Suprapubic skin (tissue), 4 donors: ENCODE results near the gene SAMD8. TPM values are rescaled to one million over a fixed set of nuclear protein-coding genes. Genes with fewer than 3 reads are reported as not detected.

Experiments
- DNase-seq, 2 donors: peaks; one replicate each; pipeline ENCODE4 v3.0.0-alpha.2; 2019; ENCODE audit warnings: low spot score in 2 of 2
- H3K27ac ChIP-seq: fragments of 200-600 bp; sonication (generic); one replicate; pipeline ENCODE4 v1.5.1; 2019
- H3K27me3 ChIP-seq: fragments of 200-600 bp; sonication (generic); one replicate; pipeline ENCODE4 v1.5.1; 2019
- H3K36me3 ChIP-seq: fragments of 200-600 bp; sonication (generic); one replicate; pipeline ENCODE4 v1.5.1; 2019
- H3K4me1 ChIP-seq: fragments of 200-600 bp; sonication (generic); one replicate; pipeline ENCODE4 v1.5.1; 2019
- H3K4me3 ChIP-seq: fragments of 200-600 bp; sonication (generic); one replicate; pipeline ENCODE4 v1.5.1; 2019; ENCODE audit warnings: mild to moderate bottlenecking
- H3K9me3 ChIP-seq: fragments of 200-600 bp; sonication (generic); one replicate; pipeline ENCODE4 v1.5.1; 2019
- CTCF ChIP-seq, 2 donors: fragments of 200-600 bp in 1 of 2; fragments of 450-650 bp in 1 of 2; sonication (generic) in 1 of 2; IDR thresholded peaks; one replicate each; pipeline ENCODE4 v1.5.1; 2016 to 2019; ENCODE audit warnings: antibody characterized with exemption in 2 of 2, mild to moderate bottlenecking in 1 of 2, moderate library complexity in 1 of 2
- EP300 ChIP-seq: sonication (generic); formaldehyde crosslinking; IDR thresholded peaks from one replicate; pipeline ENCODE4 v1.6.1; 2017; ENCODE audit warnings: antibody characterized with exemption
- POLR2A ChIP-seq, 2 donors: fragments of 450-650 bp; IDR thresholded peaks; one replicate each; pipeline ENCODE4 v1.6.1; 2017; ENCODE audit warnings: antibody characterized with exemption in 2 of 2, mild to moderate bottlenecking in 2 of 2, moderate library complexity in 2 of 2
- POLR2AphosphoS5 ChIP-seq, 3 donors: sonication (generic); formaldehyde crosslinking; IDR thresholded peaks; one replicate each; pipeline ENCODE4 v1.6.1; 2017; ENCODE audit warnings: antibody characterized with exemption in 3 of 3
- WGBS: methylation state at CpG from one replicate; pipeline ENCODE4 v1.1.5; 2018; 5-methylcytosine and 5-hydroxymethylcytosine counted together
- total RNA-seq, 4 donors: library from RNA; depleted of rRNA; stranded (reverse); fragments of >200 nt; gene quantifications; one replicate each; pipeline ENCODE4 v1.1.0, GENCODE V29; 2016

SAMD8 gene
- total RNA-seq, 4 donors from 2014 or later, result 20.3 to 29.1 (median 22.8) TPM

GRCh38 chr10:75099952-75100763 lies 11.3 kb upstream of the SAMD8 start:
- Histone ChIP-seq H3K4me1 (peaks cover 33% of the 10 kb centered on the region), H3K27ac (no peak overlapping the region), H3K27me3 (no peaks in the 10 kb centered on the region), H3K4me3 (no peak overlapping the region), H3K36me3 (no peaks in the 10 kb centered on the region), H3K9me3 (no peaks in the 10 kb centered on the region)
- DNase-seq, result peak; percentile 85 to 88
- peak in 1 of 3 donors; percentile 27 for TF ChIP-seq POLR2AphosphoS5 (IDR thresholded peaks at IDR 0.05)
- no peak for TF ChIP-seq EP300
- peak; percentile 97 for TF ChIP-seq CTCF (IDR thresholded peaks at IDR 0.05)
- no peak for TF ChIP-seq POLR2A (IDR thresholded peaks at IDR 0.05)
- 38% methylated on average over 13 of the region's 18 CpGs for WGBS

GRCh38 chr10:75100764-75101291 lies 10.6 kb upstream of the SAMD8 start:
- no peak overlapping the region for H3K4me3 ChIP-seq

GRCh38 chr10:75101416-75102251 lies 9.8 kb upstream of the SAMD8 start:
- TF ChIP-seq CTCF (IDR thresholded peaks at IDR 0.05) (no peak), POLR2A (IDR thresholded peaks at IDR 0.05) (no peak), POLR2AphosphoS5 (IDR thresholded peaks at IDR 0.05) (no peak), EP300 (no peak)
- WGBS, result 94% methylated on average over 12 of the region's 12 CpGs
- DNase-seq, result peak in 1 of 2 donors; percentile 70
- no peak overlapping the region for H3K27ac ChIP-seq
- H3K27me3 ChIP-seq, result no peaks in the 10 kb centered on the region
- H3K4me3 ChIP-seq, result no peak overlapping the region
- no peaks in the 10 kb centered on the region for H3K36me3 ChIP-seq
- peaks cover 33% of the 10 kb centered on the region for H3K4me1 ChIP-seq
- no peaks in the 10 kb centered on the region for H3K9me3 ChIP-seq

More at GRCh38 chr10:75100764-75101291, 10.6 kb upstream of the SAMD8 start:
- no peaks in the 10 kb centered on the region for H3K27me3 ChIP-seq
- DNase-seq, result peak; percentile 37 to 42
- no peaks in the 10 kb centered on the region for H3K9me3 ChIP-seq
- H3K27ac ChIP-seq, result no peak overlapping the region
- 76% methylated on average over 4 of the region's 4 CpGs for WGBS
- H3K4me1 ChIP-seq, result peaks cover 33% of the 10 kb centered on the region
- no peak for TF ChIP-seq POLR2A (IDR thresholded peaks at IDR 0.05)
- no peaks in the 10 kb centered on the region for H3K36me3 ChIP-seq

GRCh38 chr10:75102830-75103673 lies 8.4 kb upstream of the SAMD8 start:
- Histone ChIP-seq H3K27me3 (no peaks in the 10 kb centered on the region), H3K9me3 (no peaks in the 10 kb centered on the region), H3K36me3 (no peaks in the 10 kb centered on the region), H3K27ac (no peak overlapping the region), H3K4me1 (peaks cover 33% of the 10 kb centered on the region), H3K4me3 (no peak overlapping the region)
- peak; percentile 34 to 50 for DNase-seq
- WGBS, result 55% methylated on average over 9 of the region's 9 CpGs
- TF ChIP-seq POLR2AphosphoS5 (IDR thresholded peaks at IDR 0.05), result no peak
- TF ChIP-seq POLR2A (IDR thresholded peaks at IDR 0.05), result no peak
- TF ChIP-seq CTCF (IDR thresholded peaks at IDR 0.05), result no peak
- no peak for TF ChIP-seq EP300
